Mucosa of gallbladder (tissue), 1 donor: Measurements from ENCODE around the gene KIAA0040. TPM values are rescaled to one million over a fixed set of nuclear protein-coding genes. Genes with fewer than 3 reads are reported as not detected.

ENCODE experiments used
- DNase-seq: peaks from one replicate; pipeline ENCODE4 v3.0.0-alpha.2; 2020; ENCODE audit warnings: low spot score
- total RNA-seq: library from RNA; stranded (reverse); gene quantifications from one replicate; pipeline ENCODE4 v1.2.1, GENCODE V29; 2021
- donor health status: DM: no; HTN: no; CAD: no.

KIAA0040 gene
- total RNA-seq, result 16.1 TPM

GRCh38 chr1:175192630-175193526, at the start of gene KIAA0040:
KIAA0040 (minus strand) TSS chr1:175192776; CDS start chr1:175161013, 31,763 bp downstream.
- peak; percentile 67 for DNase-seq

GRCh38 chr1:175237389-175237788, 44.8 kb upstream of the KIAA0040 start:
- DNase-seq, result no peak

- DNase-seq, result no peak
Observed at GRCh38 chr1:175234639-175235038, 42.1 kb upstream of the KIAA0040 start.

- no peak for DNase-seq
Observed at GRCh38 chr1:175232335-175232734, 39.8 kb upstream of the KIAA0040 start.

GRCh38 chr1:175225805-175226129, 33.2 kb upstream of the KIAA0040 start:
- no peak for DNase-seq

- no peak for DNase-seq
Observed at GRCh38 chr1:175222296-175222938, 29.8 kb upstream of the KIAA0040 start.

- DNase-seq, result peak; percentile 54
Observed at GRCh38 chr1:175221557-175222175, 29.1 kb upstream of the KIAA0040 start.

- DNase-seq, result no peak
Observed at GRCh38 chr1:175220853-175221556, 28.4 kb upstream of the KIAA0040 start.

- no peak for DNase-seq
Observed at GRCh38 chr1:175219774-175220173, 27.2 kb upstream of the KIAA0040 start.

- no peak for DNase-seq
Observed at GRCh38 chr1:175218786-175219434, 26.3 kb upstream of the KIAA0040 start.

GRCh38 chr1:175217721-175218531, 25.4 kb upstream of the KIAA0040 start:
- DNase-seq, result no peak

GRCh38 chr1:175216444-175216843, 23.9 kb upstream of the KIAA0040 start:
- no peak for DNase-seq

- DNase-seq, result no peak
Observed at GRCh38 chr1:175211656-175212055, 19.1 kb upstream of the KIAA0040 start.

GRCh38 chr1:175210744-175211143, 18.2 kb upstream of the KIAA0040 start:
- DNase-seq, result no peak

- no peak for DNase-seq
Observed at GRCh38 chr1:175209493-175209921, 16.9 kb upstream of the KIAA0040 start.

GRCh38 chr1:175208773-175209492, 16.4 kb upstream of the KIAA0040 start:
- DNase-seq, result no peak

GRCh38 chr1:175207971-175208370, 15.4 kb upstream of the KIAA0040 start:
- DNase-seq, result no peak

- DNase-seq, result no peak
Observed at GRCh38 chr1:175206687-175207086, 14.1 kb upstream of the KIAA0040 start.

GRCh38 chr1:175204330-175204729, 11.8 kb upstream of the KIAA0040 start:
- DNase-seq, result no peak

GRCh38 chr1:175203570-175204068, 11.0 kb upstream of the KIAA0040 start:
- DNase-seq, result no peak
